ENCODE measurements around the gene CPN1. TPM values are rescaled to one million over a fixed set of nuclear protein-coding genes. Genes with fewer than 3 reads are reported as not detected.

Gene CPN1
- total and polyA plus RNA-seq, 2 of the 8 experiments (the other 6 are each of a cell fraction or from before 2014, with no cell fraction given), result 0.15 to 0.20 TPM

DNA sequence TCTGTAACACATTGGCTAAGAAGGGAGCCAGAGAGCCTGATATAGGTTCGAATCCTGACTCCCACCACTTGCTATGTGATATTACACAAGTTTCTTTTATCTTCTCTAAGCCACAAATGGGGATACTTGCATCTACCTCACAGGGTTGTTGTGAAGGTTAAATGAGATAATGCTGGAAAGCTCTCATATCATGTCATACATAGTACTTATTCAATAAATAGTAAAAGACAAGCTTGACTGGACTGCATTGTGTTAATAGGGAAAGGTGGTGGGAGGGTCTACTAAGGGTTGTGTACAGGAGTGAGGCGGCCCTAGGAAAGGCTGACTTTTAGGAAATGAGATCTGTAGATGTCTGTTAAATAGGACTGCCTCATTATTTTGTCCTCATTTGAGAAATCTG, 36.1 kb downstream of the CPN1 start (continued):
- TF ChIP-seq, protein P1, sequence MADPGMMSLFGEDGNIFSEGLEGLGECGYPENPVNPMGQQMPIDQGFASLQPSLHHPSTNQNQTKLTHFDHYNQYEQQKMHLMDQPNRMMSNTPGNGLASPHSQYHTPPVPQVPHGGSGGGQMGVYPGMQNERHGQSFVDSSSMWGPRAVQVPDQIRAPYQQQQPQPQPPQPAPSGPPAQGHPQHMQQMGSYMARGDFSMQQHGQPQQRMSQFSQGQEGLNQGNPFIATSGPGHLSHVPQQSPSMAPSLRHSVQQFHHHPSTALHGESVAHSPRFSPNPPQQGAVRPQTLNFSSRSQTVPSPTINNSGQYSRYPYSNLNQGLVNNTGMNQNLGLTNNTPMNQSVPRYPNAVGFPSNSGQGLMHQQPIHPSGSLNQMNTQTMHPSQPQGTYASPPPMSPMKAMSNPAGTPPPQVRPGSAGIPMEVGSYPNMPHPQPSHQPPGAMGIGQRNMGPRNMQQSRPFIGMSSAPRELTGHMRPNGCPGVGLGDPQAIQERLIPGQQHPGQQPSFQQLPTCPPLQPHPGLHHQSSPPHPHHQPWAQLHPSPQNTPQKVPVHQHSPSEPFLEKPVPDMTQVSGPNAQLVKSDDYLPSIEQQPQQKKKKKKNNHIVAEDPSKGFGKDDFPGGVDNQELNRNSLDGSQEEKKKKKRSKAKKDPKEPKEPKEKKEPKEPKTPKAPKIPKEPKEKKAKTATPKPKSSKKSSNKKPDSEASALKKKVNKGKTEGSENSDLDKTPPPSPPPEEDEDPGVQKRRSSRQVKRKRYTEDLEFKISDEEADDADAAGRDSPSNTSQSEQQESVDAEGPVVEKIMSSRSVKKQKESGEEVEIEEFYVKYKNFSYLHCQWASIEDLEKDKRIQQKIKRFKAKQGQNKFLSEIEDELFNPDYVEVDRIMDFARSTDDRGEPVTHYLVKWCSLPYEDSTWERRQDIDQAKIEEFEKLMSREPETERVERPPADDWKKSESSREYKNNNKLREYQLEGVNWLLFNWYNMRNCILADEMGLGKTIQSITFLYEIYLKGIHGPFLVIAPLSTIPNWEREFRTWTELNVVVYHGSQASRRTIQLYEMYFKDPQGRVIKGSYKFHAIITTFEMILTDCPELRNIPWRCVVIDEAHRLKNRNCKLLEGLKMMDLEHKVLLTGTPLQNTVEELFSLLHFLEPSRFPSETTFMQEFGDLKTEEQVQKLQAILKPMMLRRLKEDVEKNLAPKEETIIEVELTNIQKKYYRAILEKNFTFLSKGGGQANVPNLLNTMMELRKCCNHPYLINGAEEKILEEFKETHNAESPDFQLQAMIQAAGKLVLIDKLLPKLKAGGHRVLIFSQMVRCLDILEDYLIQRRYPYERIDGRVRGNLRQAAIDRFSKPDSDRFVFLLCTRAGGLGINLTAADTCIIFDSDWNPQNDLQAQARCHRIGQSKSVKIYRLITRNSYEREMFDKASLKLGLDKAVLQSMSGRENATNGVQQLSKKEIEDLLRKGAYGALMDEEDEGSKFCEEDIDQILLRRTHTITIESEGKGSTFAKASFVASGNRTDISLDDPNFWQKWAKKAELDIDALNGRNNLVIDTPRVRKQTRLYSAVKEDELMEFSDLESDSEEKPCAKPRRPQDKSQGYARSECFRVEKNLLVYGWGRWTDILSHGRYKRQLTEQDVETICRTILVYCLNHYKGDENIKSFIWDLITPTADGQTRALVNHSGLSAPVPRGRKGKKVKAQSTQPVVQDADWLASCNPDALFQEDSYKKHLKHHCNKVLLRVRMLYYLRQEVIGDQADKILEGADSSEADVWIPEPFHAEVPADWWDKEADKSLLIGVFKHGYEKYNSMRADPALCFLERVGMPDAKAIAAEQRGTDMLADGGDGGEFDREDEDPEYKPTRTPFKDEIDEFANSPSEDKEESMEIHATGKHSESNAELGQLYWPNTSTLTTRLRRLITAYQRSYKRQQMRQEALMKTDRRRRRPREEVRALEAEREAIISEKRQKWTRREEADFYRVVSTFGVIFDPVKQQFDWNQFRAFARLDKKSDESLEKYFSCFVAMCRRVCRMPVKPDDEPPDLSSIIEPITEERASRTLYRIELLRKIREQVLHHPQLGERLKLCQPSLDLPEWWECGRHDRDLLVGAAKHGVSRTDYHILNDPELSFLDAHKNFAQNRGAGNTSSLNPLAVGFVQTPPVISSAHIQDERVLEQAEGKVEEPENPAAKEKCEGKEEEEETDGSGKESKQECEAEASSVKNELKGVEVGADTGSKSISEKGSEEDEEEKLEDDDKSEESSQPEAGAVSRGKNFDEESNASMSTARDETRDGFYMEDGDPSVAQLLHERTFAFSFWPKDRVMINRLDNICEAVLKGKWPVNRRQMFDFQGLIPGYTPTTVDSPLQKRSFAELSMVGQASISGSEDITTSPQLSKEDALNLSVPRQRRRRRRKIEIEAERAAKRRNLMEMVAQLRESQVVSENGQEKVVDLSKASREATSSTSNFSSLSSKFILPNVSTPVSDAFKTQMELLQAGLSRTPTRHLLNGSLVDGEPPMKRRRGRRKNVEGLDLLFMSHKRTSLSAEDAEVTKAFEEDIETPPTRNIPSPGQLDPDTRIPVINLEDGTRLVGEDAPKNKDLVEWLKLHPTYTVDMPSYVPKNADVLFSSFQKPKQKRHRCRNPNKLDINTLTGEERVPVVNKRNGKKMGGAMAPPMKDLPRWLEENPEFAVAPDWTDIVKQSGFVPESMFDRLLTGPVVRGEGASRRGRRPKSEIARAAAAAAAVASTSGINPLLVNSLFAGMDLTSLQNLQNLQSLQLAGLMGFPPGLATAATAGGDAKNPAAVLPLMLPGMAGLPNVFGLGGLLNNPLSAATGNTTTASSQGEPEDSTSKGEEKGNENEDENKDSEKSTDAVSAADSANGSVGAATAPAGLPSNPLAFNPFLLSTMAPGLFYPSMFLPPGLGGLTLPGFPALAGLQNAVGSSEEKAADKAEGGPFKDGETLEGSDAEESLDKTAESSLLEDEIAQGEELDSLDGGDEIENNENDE (IDR thresholded peaks at IDR 0.05; ENCODE audit: insufficient replicate concordance, low read length), result no peak
- TF ChIP-seq FOSL1 (IDR thresholded peaks at IDR 0.05; ENCODE audit: insufficient read depth, low read depth, low read length) (no peak), CREB1 (IDR thresholded peaks at IDR 0.05) (no peak), TAF1 (IDR thresholded peaks at IDR 0.05; ENCODE audit: low read depth, low read length) (no peak), CBX5 (IDR thresholded peaks at IDR 0.05; ENCODE audit: low read depth, low read length) (no peak), KDM1A (IDR thresholded peaks at IDR 0.05; ENCODE audit: borderline replicate concordance, low read length) (no peak), BRCA1 (IDR thresholded peaks at IDR 0.05; ENCODE audit: low read depth, low read length) (no peak)
